ENCODE data around the gene GPR42.
"Not testable (repeated sequence)": the region's sequence is repeated elsewhere in the genome, so short reads cannot be mapped to it uniquely, and the experiment has no call there.

The GPR42 gene

DNA sequence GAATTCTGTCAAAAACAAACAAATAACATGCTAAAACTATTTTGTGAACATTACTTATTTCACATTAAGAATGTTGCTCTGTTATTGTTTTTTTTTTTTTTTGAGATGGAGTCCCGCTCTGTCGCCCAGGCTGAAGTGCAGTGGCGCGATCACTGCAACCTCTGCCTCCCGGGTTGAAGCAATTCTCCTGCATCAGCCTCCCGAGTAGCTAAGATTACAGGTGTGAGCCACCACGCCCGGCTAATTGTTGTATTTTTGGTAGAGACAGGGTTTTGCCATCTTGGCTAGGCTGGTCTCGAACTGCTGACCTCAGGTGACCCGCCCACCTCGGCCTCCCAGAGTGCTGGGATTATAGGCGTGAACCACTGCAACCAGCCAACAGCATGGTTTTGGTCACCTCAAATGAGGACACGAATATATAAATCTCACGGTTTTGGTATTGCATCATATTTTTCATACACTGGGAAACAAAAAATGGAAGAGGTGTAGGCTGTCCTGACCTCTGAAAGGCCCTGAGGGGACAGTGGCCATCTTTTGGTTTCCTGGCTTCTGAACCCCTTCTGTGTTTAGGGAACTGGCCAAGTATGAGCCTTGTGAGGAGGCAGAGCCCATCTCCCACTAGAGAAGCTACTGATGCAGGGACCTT lies 25.5 kb downstream of the GPR42 start:
- no peak for DNase-seq (ENCODE audit: low read depth in 3 of 3)

DNA sequence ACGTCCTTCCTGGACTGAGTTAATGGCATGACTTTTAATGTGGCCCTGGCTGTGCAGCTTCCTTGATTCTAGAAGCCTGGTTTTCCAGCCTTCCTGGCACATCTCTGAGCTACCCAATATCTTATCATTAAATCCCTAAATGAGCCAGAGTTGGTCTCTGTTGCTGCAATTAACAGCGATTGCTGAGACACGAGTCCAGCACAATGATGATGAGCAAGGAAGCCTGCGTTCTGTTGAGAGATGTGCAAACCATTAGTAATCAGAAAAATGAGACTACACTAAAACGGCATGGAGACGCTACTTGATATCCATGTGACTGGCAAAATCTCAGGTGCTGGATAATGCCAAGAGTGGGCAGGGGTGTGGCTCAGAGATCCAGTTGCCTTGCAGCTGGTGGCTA lies 26.2 kb downstream of the GPR42 start:
- no peak for DNase-seq (ENCODE audit: low read depth in 3 of 3)

DNA sequence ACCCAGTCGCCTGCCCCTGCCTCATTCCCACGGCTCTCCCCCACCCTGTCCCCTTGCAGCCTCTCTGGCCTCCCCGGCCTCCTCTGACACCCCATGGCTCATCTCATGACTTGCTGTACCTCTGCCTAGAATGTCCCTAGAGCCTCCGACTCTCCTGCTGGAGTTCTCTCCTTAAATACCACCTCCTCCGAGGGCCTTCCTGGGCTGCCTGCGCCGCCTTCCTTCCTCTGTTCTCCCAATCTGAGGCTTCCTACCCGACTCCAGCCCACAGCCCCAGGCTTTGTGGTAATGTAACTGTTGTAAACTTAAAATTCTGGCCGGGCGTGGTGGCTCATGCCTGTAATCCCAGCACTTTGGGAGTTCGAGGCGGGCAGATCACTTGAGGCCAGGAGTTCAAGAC lies 27.7 kb downstream of the GPR42 start:
- no peak for DNase-seq (ENCODE audit: low read depth in 3 of 3)

GRCh38 chr19:35399231-35399630 lies 28.4 kb downstream of the GPR42 start:
- no peak for DNase-seq (ENCODE audit: low read depth in 3 of 3)

DNA sequence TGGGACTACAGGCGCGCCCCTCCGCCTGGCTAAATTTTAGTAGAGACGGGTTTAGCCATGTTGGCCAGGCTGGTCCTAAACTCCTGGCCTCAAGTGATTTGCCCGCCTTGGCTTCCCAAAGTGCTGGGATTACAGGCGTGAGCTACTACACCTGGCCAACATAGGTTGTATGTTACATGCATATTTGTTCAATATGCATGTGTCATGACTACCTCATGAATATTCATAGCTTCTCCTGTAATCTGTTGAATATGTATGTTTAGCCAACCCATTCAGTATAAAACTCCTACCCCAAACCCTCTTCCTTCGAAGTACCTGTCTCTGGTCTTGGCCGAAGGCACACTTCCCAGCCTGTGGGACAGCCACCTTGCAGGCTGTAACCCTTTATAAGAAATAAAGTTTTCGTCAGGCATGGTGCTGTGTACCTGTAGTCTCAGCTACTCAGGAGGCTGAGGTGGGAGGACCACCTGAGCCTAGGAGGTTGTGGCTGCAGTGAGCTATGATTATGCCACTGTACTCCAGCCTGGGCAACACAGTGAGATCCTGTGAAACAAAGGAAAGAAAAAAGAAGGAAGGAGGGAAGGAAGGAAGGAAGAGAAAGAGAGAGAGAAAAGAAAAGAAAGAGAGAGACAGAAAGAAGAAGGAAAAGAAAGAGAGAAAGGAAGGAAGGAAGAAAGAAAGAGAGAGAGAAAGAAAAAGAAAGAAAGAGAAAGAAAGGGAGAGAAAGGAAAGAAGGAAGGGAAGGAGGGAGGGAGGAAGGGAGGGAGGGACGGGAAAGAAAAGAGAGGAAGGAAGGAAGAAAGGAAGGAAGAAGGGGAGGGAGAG lies 29.3 kb downstream of the GPR42 start:
- no peak for DNase-seq (ENCODE audit: low read depth in 3 of 3)

GRCh38 chr19:35400773-35401100 lies 29.9 kb downstream of the GPR42 start:
- no peak for DNase-seq (ENCODE audit: low read depth in 3 of 3)

GRCh38 chr19:35401416-35401815 lies 30.5 kb downstream of the GPR42 start:
- DNase-seq (ENCODE audit: low read depth in 3 of 3): not testable (repeated sequence)

GRCh38 chr19:35403116-35403760 lies 32.4 kb downstream of the GPR42 start:
- DNase-seq (ENCODE audit: low read depth in 3 of 3): no peak

DNA sequence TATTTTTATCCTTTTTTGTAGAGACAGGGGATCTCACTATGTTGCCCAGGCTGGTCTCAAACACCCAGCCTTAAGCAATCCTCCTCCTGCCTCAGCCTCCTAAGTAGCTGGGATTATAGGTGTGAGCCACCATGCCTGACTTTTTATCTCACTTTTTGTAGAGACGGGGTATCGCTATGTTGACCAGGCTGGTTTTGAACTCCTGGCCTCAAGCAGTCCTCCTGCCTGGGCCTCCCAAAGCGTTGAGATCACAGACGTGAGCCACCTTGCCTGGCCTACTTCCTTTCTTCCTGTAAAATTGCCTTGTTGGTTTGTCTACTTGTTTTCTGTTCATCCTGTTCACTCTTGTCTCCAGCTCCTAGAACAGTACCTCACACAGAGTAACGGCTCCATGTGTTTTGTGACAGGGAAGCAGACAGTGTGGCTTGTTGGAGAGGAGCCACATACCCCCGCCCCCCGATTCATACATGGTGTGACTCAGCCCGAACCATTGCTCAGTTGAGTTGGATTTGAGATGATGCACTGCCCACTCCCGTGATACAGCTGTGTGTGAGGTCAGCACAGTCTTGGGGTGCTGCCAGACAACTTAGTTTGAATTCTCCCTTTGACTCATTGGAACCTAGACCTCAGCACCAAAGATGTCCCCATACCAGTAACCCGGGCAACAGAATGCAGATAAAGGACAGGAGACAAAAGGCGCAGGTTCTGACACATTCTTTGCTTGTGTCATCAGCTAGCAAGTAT lies 34.2 kb downstream of the GPR42 start:
- DNase-seq (ENCODE audit: low read depth in 3 of 3): no peak

DNA sequence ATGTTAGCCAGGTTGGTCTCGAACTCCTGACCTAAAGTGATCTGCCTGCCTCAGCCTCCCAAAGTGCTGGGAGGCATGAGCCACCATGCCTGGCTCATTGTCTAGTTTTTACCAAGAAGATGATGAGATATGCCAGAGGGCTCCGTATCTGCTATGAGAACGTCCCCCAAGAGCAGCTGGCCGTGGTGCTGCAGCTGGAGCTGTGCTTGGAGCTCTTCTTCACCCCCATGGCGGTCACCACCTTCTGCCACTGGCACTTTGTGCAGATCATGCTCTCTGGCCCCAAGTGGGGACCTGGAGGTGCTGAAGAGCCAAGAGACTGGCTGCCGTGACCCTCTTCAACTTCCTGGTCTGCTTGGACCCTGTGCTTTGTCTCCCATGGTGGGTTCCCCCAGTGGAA lies 36.8 kb downstream of the GPR42 start:
- no peak for DNase-seq (ENCODE audit: low read depth in 3 of 3)

DNA sequence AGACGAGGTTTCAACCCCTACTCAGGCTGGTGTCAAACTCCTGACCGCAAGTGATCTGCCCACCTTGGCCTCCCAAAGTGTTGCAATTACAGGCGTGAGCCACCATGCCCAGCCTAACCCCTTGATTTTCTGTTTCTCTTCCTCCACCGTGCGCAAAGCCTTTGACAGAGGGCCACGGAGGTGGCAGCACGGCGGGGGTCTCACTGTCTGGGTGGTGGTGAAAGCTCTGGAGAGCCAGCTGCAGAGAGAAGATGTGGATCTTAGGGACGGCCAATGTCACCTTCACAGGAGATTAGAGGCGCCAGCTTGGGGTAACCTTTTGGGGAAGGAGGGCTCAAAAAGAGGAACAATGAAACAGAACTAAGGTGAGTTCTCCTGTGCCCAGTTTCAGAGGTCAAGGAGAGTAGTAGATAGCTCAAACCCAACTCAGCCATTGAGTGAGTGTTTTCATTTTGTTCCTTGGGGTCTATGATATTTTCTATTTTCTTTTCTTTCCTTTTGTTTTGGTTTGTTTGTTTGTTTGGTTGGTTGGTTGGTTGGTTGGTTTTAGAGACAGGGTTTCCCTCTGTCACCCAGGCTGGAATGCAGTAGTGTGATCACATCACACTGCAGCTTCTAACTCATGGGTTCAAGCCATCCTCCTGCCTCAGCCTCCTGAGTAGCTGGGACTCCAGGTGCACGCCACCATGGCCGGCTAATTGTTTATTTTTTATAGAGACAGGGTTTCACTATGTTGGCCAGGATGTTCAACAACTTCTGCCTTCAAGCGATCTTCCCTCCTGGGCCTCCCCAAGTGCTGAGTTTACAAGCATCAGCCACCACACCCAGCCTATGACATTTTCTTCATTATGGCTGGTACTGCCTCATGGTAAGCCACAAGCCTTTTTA lies 37.7 kb downstream of the GPR42 start:
- DNase-seq (ENCODE audit: low read depth in 3 of 3): no peak

- no peak for DNase-seq (ENCODE audit: low read depth in 3 of 3)
Observed at GRCh38 chr19:35409191-35409590, 38.3 kb downstream of the GPR42 start.

DNA sequence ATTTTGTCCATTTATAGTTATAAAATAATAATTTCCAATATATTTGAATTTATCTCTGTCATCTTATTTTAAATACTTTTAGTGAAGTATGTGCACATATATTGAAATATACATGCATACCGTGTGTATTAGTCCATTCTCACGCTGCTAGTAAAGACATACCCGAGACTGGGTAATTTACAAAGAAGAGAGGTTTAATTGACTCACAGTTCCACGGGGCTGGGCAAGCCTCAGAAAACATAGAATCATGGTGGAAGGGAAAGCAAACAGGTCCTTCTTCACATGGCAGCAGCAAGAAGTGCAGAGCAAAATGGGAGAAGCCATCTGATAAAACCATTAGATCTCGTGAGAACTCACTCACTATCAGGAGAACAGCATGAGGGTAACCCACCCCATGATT lies 39.6 kb downstream of the GPR42 start:
- DNase-seq (ENCODE audit: low read depth in 3 of 3): no peak

GRCh38 chr19:35414442-35414841 lies 43.6 kb downstream of the GPR42 start:
- DNase-seq (ENCODE audit: low read depth in 3 of 3): no peak

GRCh38 chr19:35416331-35416730 lies 45.5 kb downstream of the GPR42 start:
- no peak for DNase-seq (ENCODE audit: low read depth in 3 of 3)

GRCh38 chr19:35417278-35417677 lies 46.4 kb downstream of the GPR42 start:
- DNase-seq (ENCODE audit: low read depth in 3 of 3): no peak

DNA sequence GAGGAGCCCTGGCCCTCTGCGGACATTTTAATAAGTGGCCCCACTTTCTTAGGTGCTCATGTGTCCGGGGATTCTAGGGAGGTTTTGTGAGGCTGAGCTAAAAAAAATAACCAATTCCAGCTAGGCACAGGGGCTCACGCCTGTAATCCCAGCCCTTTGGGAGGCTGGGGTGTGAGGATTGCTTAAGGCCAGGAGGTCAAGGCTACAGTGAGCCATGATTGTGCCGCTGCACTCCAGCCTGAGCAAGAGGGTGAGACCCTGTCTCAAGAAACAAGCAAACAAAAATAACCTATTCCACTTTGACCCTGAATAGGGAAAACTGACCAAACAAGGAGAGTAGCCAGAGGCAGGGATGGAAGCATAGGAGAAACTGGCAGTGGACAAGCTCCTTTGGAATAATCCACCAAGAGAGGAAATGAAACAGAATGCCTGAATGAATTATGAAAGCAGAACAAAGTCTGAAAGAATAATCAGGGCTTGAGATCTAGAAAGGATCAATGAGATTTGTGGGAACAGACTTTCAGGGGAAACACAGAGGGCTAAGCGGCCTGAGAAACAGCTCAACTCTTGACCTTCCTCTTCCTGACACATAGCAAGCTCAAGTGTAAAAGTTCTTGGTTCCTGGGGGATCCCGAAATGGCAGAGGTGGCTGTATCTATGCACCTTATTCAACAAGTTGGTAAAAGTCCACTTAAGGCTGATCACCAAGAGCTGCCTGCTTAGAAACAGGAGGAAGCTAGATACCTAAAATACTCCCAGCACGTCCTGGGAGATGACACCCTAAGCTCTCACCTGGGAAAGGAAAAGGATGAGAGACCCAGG lies 47.1 kb downstream of the GPR42 start:
- DNase-seq (ENCODE audit: low read depth in 3 of 3): no peak

DNA sequence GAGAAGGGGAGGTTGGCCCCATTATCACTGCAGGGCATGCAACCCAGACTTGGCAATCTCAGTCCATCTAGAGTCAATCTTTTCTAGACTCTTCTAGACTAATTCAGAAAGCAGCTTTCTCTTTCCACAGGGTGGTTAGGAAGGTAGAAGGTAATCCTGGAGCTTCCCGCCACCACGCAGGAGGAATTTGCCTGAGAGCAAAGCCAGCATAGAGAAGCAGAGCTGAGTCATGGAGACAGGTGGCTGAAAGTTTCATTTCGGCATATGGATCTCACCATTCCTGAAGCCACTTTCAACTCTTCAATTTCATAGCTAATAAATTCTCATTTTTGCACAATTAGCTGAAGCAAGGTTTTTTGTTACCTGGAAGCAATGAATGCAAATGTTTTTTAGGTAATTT lies 48.2 kb downstream of the GPR42 start:
- no peak for DNase-seq (ENCODE audit: low read depth in 3 of 3)

GRCh38 chr19:35419805-35420204 lies 48.9 kb downstream of the GPR42 start:
- DNase-seq (ENCODE audit: low read depth in 3 of 3): no peak

- DNase-seq (ENCODE audit: low read depth in 3 of 3): no peak
Observed at GRCh38 chr19:35421362-35421761, 50.5 kb downstream of the GPR42 start.
